T-helper 17 cell (primary cell): ENCODE results near the gene LHX5. TPM values are rescaled to one million over a fixed set of nuclear protein-coding genes. Genes with fewer than 3 reads are reported as not detected.

Experiments used
- ATAC-seq: fragments of 150-1000 bp; cut with Tn5 transposase; 2 replicates; pipeline ENCODE4 v1.10.0; 2021; ENCODE audit warnings: mild to moderate bottlenecking, moderate library complexity
- DNase-seq, 3 donors: peaks; one replicate each; pipeline versions ENCODE4 v3.0.0 to v3.0.0-alpha.2; 2020 to 2021
- H3K9me3 ChIP-seq: one replicate; pipeline ENCODE4 v1.7.0; 2013; ENCODE audit warnings: low read length, mild to moderate bottlenecking; ENCODE audit not compliant: control insufficient read depth, poor library complexity, severe bottlenecking
- H3K27ac Mint-ChIP-seq: one replicate; pipeline ENCODE4 v1.8.0; 2022; ENCODE audit warnings: mild to moderate bottlenecking, moderate library complexity, mixed read lengths
- H3K27me3 Mint-ChIP-seq: one replicate; pipeline ENCODE4 v1.8.0; 2022; ENCODE audit warnings: mixed read lengths
- H3K36me3 Mint-ChIP-seq: one replicate; pipeline ENCODE4 v1.8.0; 2022; ENCODE audit warnings: low read depth, mixed read lengths
- H3K4me1 Mint-ChIP-seq: one replicate; pipeline ENCODE4 v1.8.0; 2022; ENCODE audit warnings: mild to moderate bottlenecking, mixed read lengths
- H3K4me3 Mint-ChIP-seq: one replicate; pipeline ENCODE4 v1.8.0; 2022; ENCODE audit warnings: mild to moderate bottlenecking, moderate library complexity, mixed read lengths
- total RNA-seq, 4 donors: library from RNA in 2 of 4; stranded (reverse) in 2 of 4; gene quantifications; one replicate each; pipeline ENCODE4 v1.2.3 and lab custom pipeline; 2022 to 2026

Gene LHX5
- total RNA-seq, 2 donors from 2014 or later, result not detected

- DNase-seq, result no peak
- Mint-ChIP-seq H3K36me3 (no peaks in the 10 kb centered on the region), H3K27ac (no peak overlapping the region), H3K27me3 (peaks cover 11% of the 10 kb centered on the region), H3K4me1 (no peaks in the 10 kb centered on the region), H3K4me3 (no peak overlapping the region)
- ATAC-seq, result no peak
- no peaks in the 10 kb centered on the region for H3K9me3 ChIP-seq
Observed at GRCh38 chr12:113437729-113438100, 34.0 kb downstream of the LHX5 start.

GRCh38 chr12:113436993-113437728 is 34.5 kb downstream of the LHX5 start:
- no peak for ATAC-seq

GRCh38 chr12:113436586-113436985 is 35.1 kb downstream of the LHX5 start:
- no peaks in the 10 kb centered on the region for H3K9me3 ChIP-seq
- H3K27ac Mint-ChIP-seq, result no peak overlapping the region
- no peak overlapping the region for H3K4me3 Mint-ChIP-seq
- no peaks in the 10 kb centered on the region for H3K36me3 Mint-ChIP-seq
- H3K4me1 Mint-ChIP-seq, result peaks cover 3% of the 10 kb centered on the region
- ATAC-seq (no peak), DNase-seq (no peak)
- peaks cover 17% of the 10 kb centered on the region for H3K27me3 Mint-ChIP-seq

More at GRCh38 chr12:113436993-113437728, 34.5 kb downstream of the LHX5 start:
- no peaks in the 10 kb centered on the region for H3K9me3 ChIP-seq
- H3K27me3 Mint-ChIP-seq, result peaks cover 16% of the 10 kb centered on the region
- no peak overlapping the region for H3K4me3 Mint-ChIP-seq
- H3K36me3 Mint-ChIP-seq, result no peaks in the 10 kb centered on the region
- no peak for DNase-seq
- peaks cover 1% of the 10 kb centered on the region for H3K4me1 Mint-ChIP-seq
- no peak overlapping the region for H3K27ac Mint-ChIP-seq

GRCh38 chr12:113435367-113435766 is 36.3 kb downstream of the LHX5 start:
- Mint-ChIP-seq H3K36me3 (no peaks in the 10 kb centered on the region), H3K27ac (no peak overlapping the region), H3K4me3 (no peak overlapping the region), H3K4me1 (peaks cover 3% of the 10 kb centered on the region), H3K27me3 (peaks cover 21% of the 10 kb centered on the region)
- ATAC-seq, result no peak
- H3K9me3 ChIP-seq, result no peaks in the 10 kb centered on the region
- DNase-seq, result no peak

- Mint-ChIP-seq H3K27me3 (peaks cover 31% of the 10 kb centered on the region), H3K36me3 (peaks cover 2% of the 10 kb centered on the region), H3K4me1 (peaks cover 3% of the 10 kb centered on the region), H3K4me3 (no peak overlapping the region), H3K27ac (no peak overlapping the region)
- DNase-seq (no peak), ATAC-seq (no peak)
- no peaks in the 10 kb centered on the region for H3K9me3 ChIP-seq
Observed at GRCh38 chr12:113432986-113433385, 38.7 kb downstream of the LHX5 start.

GRCh38 chr12:113428482-113428881 is 43.2 kb downstream of the LHX5 start:
- Mint-ChIP-seq H3K27me3 (peaks cover 36% of the 10 kb centered on the region), H3K36me3 (peaks cover 2% of the 10 kb centered on the region), H3K4me1 (peaks cover 6% of the 10 kb centered on the region), H3K4me3 (no peak overlapping the region), H3K27ac (no peak overlapping the region)
- DNase-seq, result no peak
- H3K9me3 ChIP-seq, result no peaks in the 10 kb centered on the region
- ATAC-seq, result no peak

- peaks cover 2% of the 10 kb centered on the region for H3K36me3 Mint-ChIP-seq
- H3K4me1 Mint-ChIP-seq, result peaks cover 6% of the 10 kb centered on the region
- H3K4me3 Mint-ChIP-seq, result no peak overlapping the region
- DNase-seq (no peak), ATAC-seq (no peak)
- peaks cover 31% of the 10 kb centered on the region for H3K27me3 Mint-ChIP-seq
- H3K9me3 ChIP-seq, result no peaks in the 10 kb centered on the region
- H3K27ac Mint-ChIP-seq, result no peak overlapping the region
Observed at GRCh38 chr12:113427882-113428281, 43.8 kb downstream of the LHX5 start.

- peaks cover 2% of the 10 kb centered on the region for H3K36me3 Mint-ChIP-seq
- H3K9me3 ChIP-seq, result no peaks in the 10 kb centered on the region
- no peak for ATAC-seq
- peaks cover 8% of the 10 kb centered on the region for H3K4me1 Mint-ChIP-seq
- no peak for DNase-seq
- peaks cover 27% of the 10 kb centered on the region for H3K27me3 Mint-ChIP-seq
- H3K4me3 Mint-ChIP-seq, result no peak overlapping the region
- no peak overlapping the region for H3K27ac Mint-ChIP-seq
Observed at GRCh38 chr12:113425960-113426453, 45.7 kb downstream of the LHX5 start.

- H3K36me3 Mint-ChIP-seq, result peaks cover 2% of the 10 kb centered on the region
- H3K4me3 Mint-ChIP-seq, result no peak overlapping the region
- peaks cover 8% of the 10 kb centered on the region for H3K4me1 Mint-ChIP-seq
- no peak overlapping the region for H3K27ac Mint-ChIP-seq
- ATAC-seq, result peak; percentile 36
- peak; percentile 22 to 31 (median 27) for DNase-seq
- peaks cover 22% of the 10 kb centered on the region for H3K27me3 Mint-ChIP-seq
- H3K9me3 ChIP-seq, result no peaks in the 10 kb centered on the region
Observed at GRCh38 chr12:113424915-113425823, 46.5 kb downstream of the LHX5 start.

- Mint-ChIP-seq H3K27me3 (peaks cover 22% of the 10 kb centered on the region), H3K27ac (peak overlapping the region; percentile 60), H3K4me1 (peaks cover 8% of the 10 kb centered on the region), H3K4me3 (no peak overlapping the region), H3K36me3 (no peaks in the 10 kb centered on the region)
- H3K9me3 ChIP-seq, result no peaks in the 10 kb centered on the region
- DNase-seq, result no peak
- no peak for ATAC-seq
Observed at GRCh38 chr12:113424456-113424855, 47.2 kb downstream of the LHX5 start.

- peaks cover 8% of the 10 kb centered on the region for H3K4me1 Mint-ChIP-seq
- ATAC-seq (no peak), DNase-seq (no peak)
- no peak overlapping the region for H3K4me3 Mint-ChIP-seq
- H3K27me3 Mint-ChIP-seq, result peaks cover 25% of the 10 kb centered on the region
- no peak overlapping the region for H3K27ac Mint-ChIP-seq
- no peaks in the 10 kb centered on the region for H3K36me3 Mint-ChIP-seq
- no peaks in the 10 kb centered on the region for H3K9me3 ChIP-seq
Observed at GRCh38 chr12:113422886-113423669, 48.6 kb downstream of the LHX5 start.

- Mint-ChIP-seq H3K36me3 (no peaks in the 10 kb centered on the region), H3K27me3 (peaks cover 23% of the 10 kb centered on the region), H3K4me1 (peaks cover 8% of the 10 kb centered on the region), H3K4me3 (no peak within 1 kb of the TSS), H3K27ac (no peak within 1 kb of the TSS)
- ATAC-seq, result peak; percentile 72
- no peak for DNase-seq
- no peaks in the 10 kb centered on the region for H3K9me3 ChIP-seq
Observed at GRCh38 chr12:113422030-113422885, 49.4 kb downstream of the LHX5 start, which contains the start of gene SDSL. Gene SDSL (plus strand): TSS chr12:113422380. CDS start chr12:113427983, 5,603 bp downstream.
